Measurements from ENCODE around the gene SMAD6.

The SMAD6 gene

DNA sequence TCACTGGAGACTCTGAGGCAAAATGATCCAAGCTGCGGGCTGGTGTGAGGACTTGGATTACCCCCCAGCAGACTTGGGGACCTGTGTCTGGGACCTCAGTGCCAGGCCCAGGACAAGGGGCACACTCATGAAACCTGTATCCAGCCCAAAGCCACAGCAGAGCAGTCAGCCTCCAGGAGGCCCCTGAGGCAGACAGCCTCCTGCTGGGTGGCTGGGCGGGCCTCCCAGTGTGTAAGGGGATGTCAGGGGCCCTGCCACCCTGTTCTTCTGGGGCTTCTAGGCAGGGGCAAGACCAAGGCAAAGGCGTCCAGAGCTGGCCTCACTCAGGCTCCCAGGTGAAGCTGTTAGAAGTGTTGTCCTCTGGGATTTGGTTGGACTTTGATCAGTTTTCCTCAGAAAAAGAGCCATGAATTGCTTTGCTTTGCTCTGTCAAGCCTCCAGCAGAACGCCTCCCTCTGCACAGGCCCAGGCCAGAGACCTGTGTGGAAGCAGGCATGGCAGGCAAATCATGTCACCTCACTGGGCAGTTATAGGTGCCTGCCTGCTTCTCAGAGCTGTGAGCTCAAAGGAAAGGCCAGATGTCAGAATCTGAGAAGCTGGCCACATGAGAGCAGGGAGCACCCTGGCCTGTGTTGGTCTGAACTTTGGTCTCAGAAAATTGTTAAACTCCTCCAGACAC, 77.4 kb downstream of the SMAD6 start:
- Histone ChIP-seq H3K36me3 (peaks cover 33% of the 10 kb centered on the region), H3K4me3 (ENCODE audit: low read depth, low read length) (no peak overlapping the region), H3K9me3 (no peaks in the 10 kb centered on the region), H3K27me3 (no peaks in the 10 kb centered on the region), H3K4me1 (peaks cover 8% of the 10 kb centered on the region; the same call in 1 of the 2 replicates)
- TF ChIP-seq, protein P1, sequence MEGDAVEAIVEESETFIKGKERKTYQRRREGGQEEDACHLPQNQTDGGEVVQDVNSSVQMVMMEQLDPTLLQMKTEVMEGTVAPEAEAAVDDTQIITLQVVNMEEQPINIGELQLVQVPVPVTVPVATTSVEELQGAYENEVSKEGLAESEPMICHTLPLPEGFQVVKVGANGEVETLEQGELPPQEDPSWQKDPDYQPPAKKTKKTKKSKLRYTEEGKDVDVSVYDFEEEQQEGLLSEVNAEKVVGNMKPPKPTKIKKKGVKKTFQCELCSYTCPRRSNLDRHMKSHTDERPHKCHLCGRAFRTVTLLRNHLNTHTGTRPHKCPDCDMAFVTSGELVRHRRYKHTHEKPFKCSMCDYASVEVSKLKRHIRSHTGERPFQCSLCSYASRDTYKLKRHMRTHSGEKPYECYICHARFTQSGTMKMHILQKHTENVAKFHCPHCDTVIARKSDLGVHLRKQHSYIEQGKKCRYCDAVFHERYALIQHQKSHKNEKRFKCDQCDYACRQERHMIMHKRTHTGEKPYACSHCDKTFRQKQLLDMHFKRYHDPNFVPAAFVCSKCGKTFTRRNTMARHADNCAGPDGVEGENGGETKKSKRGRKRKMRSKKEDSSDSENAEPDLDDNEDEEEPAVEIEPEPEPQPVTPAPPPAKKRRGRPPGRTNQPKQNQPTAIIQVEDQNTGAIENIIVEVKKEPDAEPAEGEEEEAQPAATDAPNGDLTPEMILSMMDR (IDR thresholded peaks at IDR 0.05; ENCODE audit: low read depth, low read length) = no peak
- DNase-seq = no peak

DNA sequence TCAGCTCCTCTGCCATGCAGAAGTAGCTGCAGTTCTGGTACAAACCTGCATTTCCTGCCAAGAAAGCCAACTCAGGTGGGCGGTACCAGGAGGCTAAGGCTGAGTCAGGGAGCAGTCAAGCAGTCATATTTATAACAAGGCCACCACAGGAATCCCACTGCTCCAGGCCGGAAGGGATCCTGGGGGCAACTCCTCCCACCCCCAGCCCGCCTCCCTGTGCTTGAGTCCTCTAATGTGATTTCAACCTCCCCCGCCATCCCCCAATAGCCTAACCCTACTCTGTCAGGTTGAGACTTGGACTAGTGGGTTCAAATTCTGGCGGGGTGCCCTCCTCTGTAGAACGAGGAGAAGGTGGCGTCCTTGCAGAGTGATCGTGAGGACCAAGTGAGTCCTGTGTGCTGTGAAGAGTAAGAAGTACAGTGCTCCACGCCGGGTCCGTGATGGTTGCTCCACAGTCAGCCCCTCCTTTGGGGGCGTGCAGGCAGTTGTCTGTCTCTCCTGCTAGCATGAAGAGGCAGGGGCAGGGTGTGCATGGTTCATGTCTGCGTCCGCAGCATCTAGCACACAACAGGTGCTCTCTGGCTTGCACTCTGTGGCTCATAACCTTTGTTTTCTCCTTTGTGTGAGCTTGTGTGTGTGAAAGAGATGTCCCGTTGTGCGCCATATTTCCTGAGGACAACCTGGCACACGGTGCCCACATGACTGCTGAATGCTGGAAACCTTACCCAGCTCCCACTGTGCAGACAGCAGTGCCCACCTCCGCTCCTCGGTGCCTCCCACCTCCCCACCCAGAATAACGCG, 78.3 kb downstream of the SMAD6 start:
- Histone ChIP-seq H3K4me1 (peaks cover 4% of the 10 kb centered on the region; the same call in 1 of the 2 replicates), H3K9me3 (no peaks in the 10 kb centered on the region)
- no peak for DNase-seq

DNA sequence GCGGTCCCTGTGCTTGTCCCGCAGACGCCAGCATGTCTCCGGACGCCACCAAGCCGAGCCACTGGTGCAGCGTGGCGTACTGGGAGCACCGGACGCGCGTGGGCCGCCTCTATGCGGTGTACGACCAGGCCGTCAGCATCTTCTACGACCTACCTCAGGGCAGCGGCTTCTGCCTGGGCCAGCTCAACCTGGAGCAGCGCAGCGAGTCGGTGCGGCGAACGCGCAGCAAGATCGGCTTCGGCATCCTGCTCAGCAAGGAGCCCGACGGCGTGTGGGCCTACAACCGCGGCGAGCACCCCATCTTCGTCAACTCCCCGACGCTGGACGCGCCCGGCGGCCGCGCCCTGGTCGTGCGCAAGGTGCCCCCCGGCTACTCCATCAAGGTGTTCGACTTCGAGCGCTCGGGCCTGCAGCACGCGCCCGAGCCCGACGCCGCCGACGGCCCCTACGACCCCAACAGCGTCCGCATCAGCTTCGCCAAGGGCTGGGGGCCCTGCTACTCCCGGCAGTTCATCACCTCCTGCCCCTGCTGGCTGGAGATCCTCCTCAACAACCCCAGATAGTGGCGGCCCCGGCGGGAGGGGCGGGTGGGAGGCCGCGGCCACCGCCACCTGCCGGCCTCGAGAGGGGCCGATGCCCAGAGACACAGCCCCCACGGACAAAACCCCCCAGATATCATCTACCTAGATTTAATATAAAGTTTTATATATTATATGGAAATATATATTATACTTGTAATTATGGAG, 79.1 kb downstream of the SMAD6 start:
- Histone ChIP-seq H3K9me3 (no peaks in the 10 kb centered on the region), H3K4me3 (ENCODE audit: low read depth, low read length) (no peak overlapping the region), H3K27me3 (no peaks in the 10 kb centered on the region), H3K36me3 (peaks cover 26% of the 10 kb centered on the region), H3K4me1 (no peaks in the 10 kb centered on the region)
- DNase-seq = peak; percentile 6
- TF ChIP-seq, protein P1 (IDR thresholded peaks at IDR 0.05; ENCODE audit: low read depth, low read length) = no peak

More for the DNA sequence above, 78.3 kb downstream of the SMAD6 start:
- no peak overlapping the region for H3K4me3 ChIP-seq (ENCODE audit: low read depth, low read length)
- H3K36me3 ChIP-seq = peaks cover 29% of the 10 kb centered on the region
- H3K27me3 ChIP-seq = no peaks in the 10 kb centered on the region
- TF ChIP-seq, protein P1 (IDR thresholded peaks at IDR 0.05; ENCODE audit: low read depth, low read length) = no peak

DNA sequence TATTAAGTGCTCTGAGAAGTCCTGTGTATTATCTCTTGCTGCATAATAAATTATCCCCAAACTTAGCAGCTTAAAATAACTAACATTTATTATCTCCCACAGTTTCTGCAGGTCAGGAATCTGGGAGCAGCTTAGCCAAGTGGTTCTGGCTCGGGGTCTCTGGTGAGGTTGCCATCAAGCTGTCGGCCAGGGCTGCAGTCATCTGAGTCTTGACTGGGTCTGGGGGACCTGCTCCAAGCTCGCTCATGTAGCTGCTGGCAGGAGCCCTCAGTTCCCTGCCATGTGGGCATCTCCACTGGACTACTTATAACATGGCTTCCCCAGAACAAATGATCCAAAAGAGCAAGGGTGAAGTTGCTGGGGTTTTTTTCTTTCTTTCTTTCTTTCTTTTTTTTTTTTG, 80.7 kb downstream of the SMAD6 start:
- Histone ChIP-seq H3K9me3 (no peaks in the 10 kb centered on the region), H3K4me1 (no peaks in the 10 kb centered on the region), H3K27me3 (no peaks in the 10 kb centered on the region), H3K36me3 (peaks cover 26% of the 10 kb centered on the region), H3K4me3 (ENCODE audit: low read depth, low read length) (no peak overlapping the region)
- TF ChIP-seq, protein P1 (IDR thresholded peaks at IDR 0.05; ENCODE audit: low read depth, low read length) = no peak
- DNase-seq = no peak

DNA sequence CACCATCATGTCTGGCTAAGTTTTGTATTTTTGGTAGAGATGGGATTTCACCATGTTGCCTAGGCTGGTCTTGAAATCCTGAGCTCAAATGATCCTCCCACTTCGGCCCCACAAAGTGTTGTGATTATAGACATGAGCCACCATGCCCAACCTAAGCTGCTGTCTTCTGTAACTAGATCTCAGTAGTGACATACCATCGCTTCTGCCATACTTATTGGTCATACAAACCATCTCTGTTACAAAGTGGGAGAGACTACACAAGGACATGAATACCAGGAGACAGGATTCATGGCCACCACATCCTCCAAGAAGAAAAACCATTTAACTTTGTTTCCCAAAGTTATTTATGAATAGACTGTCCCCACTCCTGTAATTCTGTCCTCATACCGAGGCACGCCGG, 81.3 kb downstream of the SMAD6 start:
- peaks cover 26% of the 10 kb centered on the region for H3K36me3 ChIP-seq
- no peaks in the 10 kb centered on the region for H3K4me1 ChIP-seq
- TF ChIP-seq, protein P1 (IDR thresholded peaks at IDR 0.05; ENCODE audit: low read depth, low read length) = no peak

More for the DNA sequence above, 81.3 kb downstream of the SMAD6 start:
- no peaks in the 10 kb centered on the region for H3K9me3 ChIP-seq
- DNase-seq = no peak
- no peaks in the 10 kb centered on the region for H3K27me3 ChIP-seq
- no peak overlapping the region for H3K4me3 ChIP-seq (ENCODE audit: low read depth, low read length)

Data from BE2C (cell line).